AG04450 (cell line): ENCODE results near the gene ABCF3. TPM values are rescaled to one million over a fixed set of nuclear protein-coding genes. Genes with fewer than 3 reads are reported as not detected.

ENCODE experiments used
- CTCF ChIA-PET: fragments of 300-600, 350-600 bp; formaldehyde crosslinking; extraction: SDS; loops from one replicate; lab custom pipeline; 2022; ENCODE audit warnings: antibody characterized with exemption, inconsistent platforms; lab: Charles Lee
- POLR2A ChIA-PET: fragments of 350-600 bp; formaldehyde crosslinking; extraction: SDS; loops from one replicate; lab custom pipeline; 2021; ENCODE audit warnings: antibody characterized with exemption, inconsistent platforms; lab: Yijun Ruan, JAX
- DNase-seq: peaks from one replicate; pipeline ENCODE4 v3.0.0-alpha.2; 2011; ENCODE audit warnings: low read depth, low spot score
- H3K27ac ChIP-seq: one replicate; pipeline ENCODE4 v1.5.1; 2012; ENCODE audit warnings: low read depth, low read length, control low read depth
- H3K27me3 ChIP-seq: one replicate; pipeline ENCODE4 v1.6.0; 2012; ENCODE audit warnings: low read length; ENCODE audit not compliant: control insufficient read depth, insufficient read depth
- H3K4me3 ChIP-seq: 2 replicates; pipeline ENCODE4 v1.5.1; 2011; ENCODE audit warnings: mild to moderate bottlenecking, low read depth, low read length, control low read depth
- H3K9me3 ChIP-seq: 2 replicates; pipeline ENCODE4 v1.5.1; 2012; ENCODE audit warnings: low read length; ENCODE audit not compliant: control insufficient read depth, insufficient read depth
- polyA plus RNA-seq: library from polyadenylated mRNA; depleted of rRNA; stranded (reverse); fragments of >200 nt; gene quantifications from 2 replicates; pipeline ENCODE4 v1.2.3, GENCODE V29; 2011
- TF ChIP-seq, protein P1 (sequence below): IDR thresholded peaks from 2 replicates; pipeline ENCODE4 v1.5.1; 2011; ENCODE audit warnings: low read depth, low read length, control low read depth, inconsistent platforms

The ABCF3 gene
- polyA plus RNA-seq, 1 experiment, result 43.1 TPM

- TF ChIP-seq, protein P1, sequence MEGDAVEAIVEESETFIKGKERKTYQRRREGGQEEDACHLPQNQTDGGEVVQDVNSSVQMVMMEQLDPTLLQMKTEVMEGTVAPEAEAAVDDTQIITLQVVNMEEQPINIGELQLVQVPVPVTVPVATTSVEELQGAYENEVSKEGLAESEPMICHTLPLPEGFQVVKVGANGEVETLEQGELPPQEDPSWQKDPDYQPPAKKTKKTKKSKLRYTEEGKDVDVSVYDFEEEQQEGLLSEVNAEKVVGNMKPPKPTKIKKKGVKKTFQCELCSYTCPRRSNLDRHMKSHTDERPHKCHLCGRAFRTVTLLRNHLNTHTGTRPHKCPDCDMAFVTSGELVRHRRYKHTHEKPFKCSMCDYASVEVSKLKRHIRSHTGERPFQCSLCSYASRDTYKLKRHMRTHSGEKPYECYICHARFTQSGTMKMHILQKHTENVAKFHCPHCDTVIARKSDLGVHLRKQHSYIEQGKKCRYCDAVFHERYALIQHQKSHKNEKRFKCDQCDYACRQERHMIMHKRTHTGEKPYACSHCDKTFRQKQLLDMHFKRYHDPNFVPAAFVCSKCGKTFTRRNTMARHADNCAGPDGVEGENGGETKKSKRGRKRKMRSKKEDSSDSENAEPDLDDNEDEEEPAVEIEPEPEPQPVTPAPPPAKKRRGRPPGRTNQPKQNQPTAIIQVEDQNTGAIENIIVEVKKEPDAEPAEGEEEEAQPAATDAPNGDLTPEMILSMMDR, result no peak
Measured at GRCh38 chr3:184166671-184167070, 19.3 kb upstream of the ABCF3 start.

GRCh38 chr3:184167786-184168185, 18.2 kb upstream of the ABCF3 start:
- Histone ChIP-seq H3K27me3 (no peaks in the 10 kb centered on the region), H3K27ac (peak overlapping the region; percentile 52), H3K9me3 (no peaks in the 10 kb centered on the region), H3K4me3 (no peak overlapping the region)
- no peak for DNase-seq
- POLR2A ChIA-PET, result interaction anchor here (0.6 to 1.0 kb wide), 2 partner anchors 9 kb away, joined by 3 to 4 read pairs; no protein-coding TSS in a partner anchor
- TF ChIP-seq, protein P1, result no peak
- CTCF ChIA-PET, result no interaction called here

More at GRCh38 chr3:184166671-184167070, 19.3 kb upstream of the ABCF3 start:
- Histone ChIP-seq H3K27me3 (no peaks in the 10 kb centered on the region), H3K9me3 (no peaks in the 10 kb centered on the region), H3K27ac (no peak overlapping the region), H3K4me3 (no peak overlapping the region)
- DNase-seq, result no peak
- ChIA-PET CTCF (no interaction called here), POLR2A (no interaction called here)

DNA sequence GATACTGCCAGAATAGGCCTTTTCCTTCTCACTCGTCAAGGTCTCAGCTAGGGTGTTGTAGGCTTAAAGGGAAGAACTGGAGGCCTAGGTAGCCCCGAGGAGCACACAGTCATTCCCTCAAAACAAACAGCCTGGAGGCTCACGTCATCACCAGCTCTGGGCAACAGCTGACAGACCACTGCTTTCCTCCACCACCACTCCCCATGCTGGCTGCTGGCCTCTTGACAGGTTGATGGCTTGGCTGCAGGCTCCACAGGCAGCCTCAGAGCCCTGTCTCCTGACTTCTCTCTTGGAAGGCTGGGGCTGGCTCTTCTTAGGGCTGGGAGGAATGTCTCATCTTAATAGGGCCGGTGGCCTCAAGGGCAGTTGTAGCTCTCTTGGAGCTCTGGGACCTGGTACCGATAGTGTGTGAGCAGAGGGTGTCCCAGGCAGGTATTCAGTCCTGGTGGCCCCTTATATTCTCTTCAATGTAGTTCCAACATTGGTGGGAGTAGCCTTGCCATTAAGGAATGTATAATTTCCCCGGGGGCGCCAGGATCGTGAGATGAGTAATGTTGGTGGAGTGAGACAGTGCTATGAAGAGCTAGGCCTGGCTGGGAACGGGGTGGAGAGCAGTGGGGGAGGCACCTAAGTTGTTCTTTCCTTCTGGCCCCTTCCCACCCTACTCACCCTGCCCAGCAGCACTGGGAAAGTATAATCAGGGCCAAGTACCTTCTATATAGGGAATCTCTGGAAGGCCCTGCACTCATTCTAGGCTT, 17.5 kb upstream of the ABCF3 start:
- no peaks in the 10 kb centered on the region for H3K9me3 ChIP-seq
- CTCF ChIA-PET, result interaction anchor here (1.3 kb wide), 1 partner anchor 81 kb away, joined by 5 read pairs; no protein-coding TSS in a partner anchor
- H3K27ac ChIP-seq, result peak overlapping the region; percentile 52
- H3K4me3 ChIP-seq, result no peak overlapping the region
- TF ChIP-seq, protein P1, result no peak
- no peaks in the 10 kb centered on the region for H3K27me3 ChIP-seq
- DNase-seq, result no peak
- POLR2A ChIA-PET, result interaction anchor here (0.5 to 1.1 kb wide), 4 partner anchors 8 to 30 kb away, joined by 3 to 7 read pairs (median 4); no protein-coding TSS in a partner anchor

DNA sequence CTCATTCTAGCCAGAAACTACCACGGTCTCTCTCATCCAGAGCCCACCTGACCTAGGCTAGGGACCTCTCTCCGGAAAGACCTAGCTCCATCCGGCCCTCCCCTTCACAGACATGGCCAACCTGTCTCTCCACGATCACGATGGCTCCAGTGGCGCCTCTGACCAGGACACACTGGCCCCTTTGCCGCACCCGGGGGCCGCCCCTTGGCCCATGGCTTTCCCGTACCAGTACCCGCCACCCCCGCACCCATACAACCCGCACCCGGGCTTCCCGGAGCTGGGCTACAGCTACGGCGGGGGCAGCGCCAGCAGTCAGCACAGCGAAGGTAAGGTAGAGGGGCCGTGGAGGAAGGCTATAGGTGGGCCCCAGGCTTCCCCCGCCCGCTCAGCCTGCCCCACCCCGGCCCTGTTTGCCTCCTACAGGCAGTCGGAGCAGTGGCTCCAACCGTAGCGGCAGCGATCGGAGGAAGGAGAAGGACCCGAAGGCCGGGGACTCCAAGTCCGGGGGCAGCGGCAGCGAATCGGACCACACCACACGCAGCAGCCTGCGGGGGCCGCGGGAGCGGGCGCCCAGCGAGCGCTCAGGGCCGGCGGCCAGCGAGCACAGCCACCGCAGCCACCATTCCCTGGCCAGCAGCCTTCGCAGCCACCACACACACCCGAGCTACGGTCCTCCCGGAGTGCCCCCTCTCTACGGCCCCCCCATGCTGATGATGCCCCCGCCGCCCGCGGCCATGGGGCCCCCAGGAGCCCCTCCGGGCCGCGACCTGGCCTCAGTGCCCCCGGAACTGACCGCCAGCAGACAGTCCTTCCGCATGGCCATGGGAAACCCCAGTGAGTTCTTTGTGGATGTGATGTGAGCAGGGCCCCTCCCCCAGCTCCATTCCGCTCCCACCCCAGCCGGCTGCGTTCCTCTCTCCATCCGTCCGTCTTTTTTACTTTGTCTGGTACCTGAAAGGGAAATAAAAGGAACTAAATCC, 15.8 kb upstream of the ABCF3 start:
- Histone ChIP-seq H3K27me3 (no peaks in the 10 kb centered on the region), H3K4me3 (no peak overlapping the region), H3K27ac (no peak overlapping the region), H3K9me3 (no peaks in the 10 kb centered on the region; the same call in 1 of the 2 replicates)
- TF ChIP-seq, protein P1, result no peak
- ChIA-PET CTCF (interaction anchor here (1.3 kb wide), 1 partner anchor 80 kb away, joined by 5 read pairs; no protein-coding TSS in a partner anchor), POLR2A (interaction anchor here (0.7 kb wide), 1 partner anchor 12 kb away, joined by 4 read pairs; no protein-coding TSS in a partner anchor)
- no peak for DNase-seq
